IPS-18c (cell line): ENCODE measurements around the gene SOX9.
A peak's percentile ranks its signal among the peaks of the same experiment; 100 is the strongest.

Experiments
- H3K4me3 ChIP-seq: 2 replicates; pipeline ENCODE4 v1.7.0; 2013; ENCODE audit warnings: low read depth, mild to moderate bottlenecking, low read length, moderate library complexity; ENCODE audit not compliant: insufficient read depth
- H3K9me3 ChIP-seq: one replicate; pipeline ENCODE4 v1.6.1; 2013; ENCODE audit warnings: mild to moderate bottlenecking, low read length, moderate library complexity; ENCODE audit not compliant: control insufficient read depth, insufficient read depth

SOX9 gene

DNA sequence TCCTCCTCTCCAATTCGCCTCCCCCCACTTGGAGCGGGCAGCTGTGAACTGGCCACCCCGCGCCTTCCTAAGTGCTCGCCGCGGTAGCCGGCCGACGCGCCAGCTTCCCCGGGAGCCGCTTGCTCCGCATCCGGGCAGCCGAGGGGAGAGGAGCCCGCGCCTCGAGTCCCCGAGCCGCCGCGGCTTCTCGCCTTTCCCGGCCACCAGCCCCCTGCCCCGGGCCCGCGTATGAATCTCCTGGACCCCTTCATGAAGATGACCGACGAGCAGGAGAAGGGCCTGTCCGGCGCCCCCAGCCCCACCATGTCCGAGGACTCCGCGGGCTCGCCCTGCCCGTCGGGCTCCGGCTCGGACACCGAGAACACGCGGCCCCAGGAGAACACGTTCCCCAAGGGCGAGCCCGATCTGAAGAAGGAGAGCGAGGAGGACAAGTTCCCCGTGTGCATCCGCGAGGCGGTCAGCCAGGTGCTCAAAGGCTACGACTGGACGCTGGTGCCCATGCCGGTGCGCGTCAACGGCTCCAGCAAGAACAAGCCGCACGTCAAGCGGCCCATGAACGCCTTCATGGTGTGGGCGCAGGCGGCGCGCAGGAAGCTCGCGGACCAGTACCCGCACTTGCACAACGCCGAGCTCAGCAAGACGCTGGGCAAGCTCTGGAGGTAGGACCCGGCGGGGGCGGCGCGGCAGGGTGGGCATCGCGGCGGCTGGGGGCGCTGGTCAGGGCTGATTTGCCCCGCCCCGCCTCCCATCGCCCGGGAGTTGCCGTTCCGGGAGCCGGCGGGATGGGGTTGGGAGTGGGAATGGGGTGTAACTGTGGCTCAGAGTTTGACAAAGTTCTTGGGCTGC lies 567 bp downstream of the SOX9 start:
- peak overlapping the region; percentile 63 for H3K4me3 ChIP-seq

GRCh38 chr17:72122010-72122764 lies 1.4 kb downstream of the SOX9 start:
- no peaks in the 10 kb centered on the region for H3K9me3 ChIP-seq
- H3K4me3 ChIP-seq: peak overlapping the region; percentile 63

More for the DNA sequence above, 567 bp downstream of the SOX9 start:
- no peaks in the 10 kb centered on the region for H3K9me3 ChIP-seq

DNA sequence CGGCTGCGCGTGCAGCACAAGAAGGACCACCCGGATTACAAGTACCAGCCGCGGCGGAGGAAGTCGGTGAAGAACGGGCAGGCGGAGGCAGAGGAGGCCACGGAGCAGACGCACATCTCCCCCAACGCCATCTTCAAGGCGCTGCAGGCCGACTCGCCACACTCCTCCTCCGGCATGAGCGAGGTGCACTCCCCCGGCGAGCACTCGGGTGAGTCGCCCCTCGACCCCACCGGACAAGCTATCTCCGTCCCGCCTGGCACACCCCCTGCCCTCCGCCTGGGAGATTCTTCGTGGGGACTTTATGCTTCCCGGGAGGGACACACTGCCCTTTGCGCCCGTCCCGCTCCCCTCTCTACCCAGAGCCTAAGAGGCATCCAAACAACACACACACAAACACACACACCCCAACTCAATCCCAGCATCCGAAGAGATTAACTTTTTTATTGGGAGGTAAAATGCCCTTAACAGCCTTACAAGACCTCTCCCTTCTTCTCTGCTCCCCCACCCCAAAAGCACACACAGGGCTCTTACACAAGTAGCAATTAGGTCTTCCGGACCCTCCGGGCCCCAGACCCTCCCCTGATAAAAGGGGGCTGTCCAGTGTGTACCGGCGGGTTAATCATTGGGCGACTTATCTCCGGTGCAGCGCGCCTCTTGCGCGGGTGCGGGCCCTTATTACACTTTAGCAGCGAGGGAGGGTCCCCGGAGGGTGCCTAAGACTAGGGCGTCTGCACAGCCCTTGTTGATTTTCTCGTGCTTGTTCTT lies 2.1 kb downstream of the SOX9 start:
- Histone ChIP-seq H3K4me3 (peak overlapping the region; percentile 63), H3K9me3 (no peaks in the 10 kb centered on the region)

- peak overlapping the region; percentile 63 for H3K4me3 ChIP-seq
- H3K9me3 ChIP-seq: no peaks in the 10 kb centered on the region
These were observed 3.0 kb downstream of the SOX9 start for GRCh38 chr17:72123530-72124437.

- H3K4me3 ChIP-seq: no peak overlapping the region; the same call in 1 of the 2 replicates
- H3K9me3 ChIP-seq: no peaks in the 10 kb centered on the region
These were observed 3.6 kb downstream of the SOX9 start for GRCh38 chr17:72124438-72124775.

DNA sequence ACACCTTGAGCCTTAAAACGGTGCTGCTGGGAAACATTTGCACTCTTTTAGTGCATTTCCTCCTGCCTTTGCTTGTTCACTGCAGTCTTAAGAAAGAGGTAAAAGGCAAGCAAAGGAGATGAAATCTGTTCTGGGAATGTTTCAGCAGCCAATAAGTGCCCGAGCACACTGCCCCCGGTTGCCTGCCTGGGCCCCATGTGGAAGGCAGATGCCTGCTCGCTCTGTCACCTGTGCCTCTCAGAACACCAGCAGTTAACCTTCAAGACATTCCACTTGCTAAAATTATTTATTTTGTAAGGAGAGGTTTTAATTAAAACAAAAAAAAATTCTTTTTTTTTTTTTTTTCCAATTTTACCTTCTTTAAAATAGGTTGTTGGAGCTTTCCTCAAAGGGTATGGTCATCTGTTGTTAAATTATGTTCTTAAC lies 4.4 kb downstream of the SOX9 start:
- Histone ChIP-seq H3K9me3 (no peaks in the 10 kb centered on the region), H3K4me3 (no peak overlapping the region)

DNA sequence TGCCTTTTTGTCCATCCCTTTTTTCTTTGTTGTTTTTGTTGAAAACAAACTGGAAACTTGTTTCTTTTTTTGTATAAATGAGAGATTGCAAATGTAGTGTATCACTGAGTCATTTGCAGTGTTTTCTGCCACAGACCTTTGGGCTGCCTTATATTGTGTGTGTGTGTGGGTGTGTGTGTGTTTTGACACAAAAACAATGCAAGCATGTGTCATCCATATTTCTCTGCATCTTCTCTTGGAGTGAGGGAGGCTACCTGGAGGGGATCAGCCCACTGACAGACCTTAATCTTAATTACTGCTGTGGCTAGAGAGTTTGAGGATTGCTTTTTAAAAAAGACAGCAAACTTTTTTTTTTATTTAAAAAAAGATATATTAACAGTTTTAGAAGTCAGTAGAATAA lies 4.9 kb downstream of the SOX9 start:
- Histone ChIP-seq H3K4me3 (no peak overlapping the region), H3K9me3 (no peaks in the 10 kb centered on the region)

- H3K9me3 ChIP-seq: no peaks in the 10 kb centered on the region
These were observed 6.0 kb downstream of the SOX9 start for GRCh38 chr17:72126575-72127486.

DNA sequence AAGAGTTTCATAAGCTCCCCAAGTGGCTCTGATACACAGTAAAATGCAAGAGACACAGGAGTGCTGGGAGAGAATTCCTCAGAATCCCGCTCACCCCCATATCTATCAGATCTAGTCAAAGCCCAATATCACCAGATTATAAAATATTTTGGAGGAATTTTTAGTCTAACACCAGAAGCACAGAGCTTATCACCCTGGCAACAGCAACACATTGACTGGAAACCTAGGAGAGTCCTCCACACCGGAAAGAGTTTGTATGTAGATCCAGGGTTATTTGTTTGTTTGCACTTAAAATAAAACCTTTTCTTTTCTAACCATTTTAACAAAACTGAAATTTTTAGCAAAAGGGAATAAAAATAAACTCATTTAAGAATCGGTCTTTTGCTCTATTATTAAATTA lies 7.2 kb downstream of the SOX9 start:
- Histone ChIP-seq H3K9me3 (no peaks in the 10 kb centered on the region), H3K4me3 (no peak overlapping the region)

More at GRCh38 chr17:72126575-72127486, 6.0 kb downstream of the SOX9 start:
- H3K4me3 ChIP-seq: no peak overlapping the region

DNA sequence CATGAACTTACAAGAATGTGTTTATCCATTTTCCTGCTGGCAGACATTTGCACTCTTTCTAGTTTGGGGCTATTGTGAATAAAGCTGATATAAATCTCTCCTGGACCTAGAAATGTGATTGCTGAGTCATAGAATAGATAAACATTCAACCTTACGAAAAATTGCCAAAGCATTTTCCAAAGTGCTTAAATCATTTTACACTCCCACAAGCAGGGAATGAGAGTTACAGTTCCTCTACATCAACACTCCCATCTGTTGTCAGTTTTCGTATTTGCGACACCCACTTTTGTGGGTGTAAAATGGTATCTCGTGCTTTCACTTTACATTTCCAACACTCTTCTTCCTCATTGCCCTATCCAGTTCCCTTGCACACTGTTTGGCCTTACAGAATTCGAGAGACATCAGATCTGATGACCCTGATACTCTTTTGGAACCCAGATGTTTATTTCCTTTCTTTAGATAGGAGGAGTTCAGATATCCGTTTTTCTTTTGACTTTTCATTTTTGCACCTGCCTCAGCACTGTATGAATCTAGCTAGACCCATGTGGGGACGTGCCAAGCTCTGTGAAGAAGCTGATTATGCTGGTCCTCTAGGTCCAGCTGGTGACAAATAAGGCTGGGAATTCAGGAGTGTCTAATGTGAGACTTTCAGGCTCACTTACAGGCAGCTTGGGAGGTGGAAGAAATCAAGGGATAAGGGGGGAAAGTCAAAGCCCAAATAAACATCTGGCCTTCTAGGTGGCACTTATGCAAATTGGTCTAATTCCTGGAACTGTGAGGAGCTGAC lies 14.0 kb downstream of the SOX9 start:
- peaks cover 3% of the 10 kb centered on the region for H3K9me3 ChIP-seq
- H3K4me3 ChIP-seq: no peak overlapping the region

DNA sequence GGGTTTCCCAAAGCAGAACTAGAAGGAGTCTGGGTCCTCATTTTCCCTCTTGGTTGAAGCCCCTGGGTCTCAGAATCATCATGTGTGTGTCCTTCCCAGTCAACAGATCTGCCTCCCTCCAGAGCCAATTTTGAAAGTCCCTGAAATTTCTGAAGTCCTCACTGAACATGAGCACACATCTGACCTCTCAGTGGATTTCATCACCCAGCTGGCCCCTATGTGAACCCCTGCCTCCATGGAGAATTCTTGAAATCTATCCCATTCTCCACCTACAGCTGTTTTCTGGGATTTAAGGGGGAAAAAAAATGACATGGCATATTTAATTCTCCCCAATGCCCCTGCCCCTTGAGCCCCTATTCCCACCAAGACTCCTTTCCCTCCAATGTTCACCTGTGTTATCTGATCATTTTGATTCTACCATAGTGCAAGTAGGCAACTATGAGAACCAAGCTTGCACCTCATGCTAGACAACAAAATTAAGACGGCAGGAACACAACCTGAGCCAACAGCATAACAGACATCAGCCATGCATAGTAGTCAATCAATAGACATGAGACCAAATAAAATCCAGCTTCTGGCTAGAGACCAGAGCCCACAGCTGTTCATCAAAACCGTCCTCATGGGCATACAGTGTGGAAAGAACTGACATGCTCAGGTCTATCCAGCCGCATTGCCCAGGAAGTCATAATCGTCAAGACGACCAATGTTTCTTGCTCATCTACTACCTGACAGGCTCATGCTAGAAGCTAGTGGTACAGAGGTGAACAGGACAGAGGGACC lies 14.9 kb downstream of the SOX9 start:
- no peak overlapping the region for H3K4me3 ChIP-seq
- H3K9me3 ChIP-seq: peaks cover 3% of the 10 kb centered on the region

DNA sequence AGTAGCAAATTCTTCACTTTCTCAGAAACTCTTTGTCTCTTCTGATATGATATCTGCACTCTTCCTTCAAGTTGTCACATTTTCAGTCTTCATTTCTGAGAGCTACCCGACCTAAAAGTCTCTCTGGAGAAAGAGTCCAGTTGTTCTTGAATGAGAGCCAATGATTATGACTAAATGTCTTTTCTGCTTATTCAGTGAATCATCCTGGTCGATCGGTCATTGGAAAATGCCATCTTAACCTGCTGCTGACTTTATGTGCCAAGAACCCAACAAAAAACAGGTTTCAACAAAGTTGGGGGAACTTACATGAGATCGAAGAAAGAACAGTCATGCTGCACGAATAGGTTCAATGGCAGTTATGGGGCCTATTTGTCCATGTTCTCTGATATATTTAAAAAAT lies 15.9 kb downstream of the SOX9 start:
- no peak overlapping the region for H3K4me3 ChIP-seq
- peaks cover 3% of the 10 kb centered on the region for H3K9me3 ChIP-seq

GRCh38 chr17:72137161-72137560 lies 16.3 kb downstream of the SOX9 start:
- Histone ChIP-seq H3K9me3 (peaks cover 3% of the 10 kb centered on the region), H3K4me3 (no peak overlapping the region)

- H3K9me3 ChIP-seq: peaks cover 3% of the 10 kb centered on the region
These were observed 18.4 kb downstream of the SOX9 start for GRCh38 chr17:72139212-72139611.

GRCh38 chr17:72141336-72141735 lies 20.5 kb downstream of the SOX9 start:
- no peak overlapping the region for H3K4me3 ChIP-seq
- H3K9me3 ChIP-seq: peaks cover 3% of the 10 kb centered on the region

More at GRCh38 chr17:72139212-72139611, 18.4 kb downstream of the SOX9 start:
- H3K4me3 ChIP-seq: no peak overlapping the region
